Stimulated activated CD4-positive, alpha-beta T cell treated with anti-CD3 and anti-CD28 coated beads, Interleukin-2, amount 100 ng/mL, for 24 hours (primary cell): Measurements from ENCODE around the gene PTPRF.
A peak's percentile ranks its signal among the peaks of the same experiment; 100 is the strongest.
"Not testable (repeated sequence)": the region's sequence is repeated elsewhere in the genome, so short reads cannot be mapped to it uniquely, and the experiment has no call there.

Source experiments
- DNase-seq, 2 donors: peaks; one replicate each; pipeline ENCODE4 v3.0.0-alpha.2; 2020

The PTPRF gene

DNA sequence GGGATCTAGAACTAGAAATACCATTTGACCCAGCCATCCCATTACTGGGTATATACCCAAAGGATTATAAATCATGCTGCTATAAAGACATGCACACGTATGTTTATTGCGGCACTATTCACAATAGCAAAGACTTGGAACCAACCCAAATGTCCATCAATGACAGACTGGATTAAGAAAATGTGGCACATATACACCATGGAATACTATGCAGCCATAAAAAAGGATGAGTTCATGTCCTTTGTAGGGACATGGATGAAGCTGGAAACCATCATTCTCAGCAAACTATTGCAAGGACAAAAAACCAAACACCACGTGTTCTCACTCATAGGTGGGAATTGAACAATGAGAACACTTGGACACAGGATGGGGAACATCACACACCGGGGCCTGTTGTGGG is 107.7 kb downstream of the PTPRF start:
- not testable (repeated sequence) for DNase-seq

DNA sequence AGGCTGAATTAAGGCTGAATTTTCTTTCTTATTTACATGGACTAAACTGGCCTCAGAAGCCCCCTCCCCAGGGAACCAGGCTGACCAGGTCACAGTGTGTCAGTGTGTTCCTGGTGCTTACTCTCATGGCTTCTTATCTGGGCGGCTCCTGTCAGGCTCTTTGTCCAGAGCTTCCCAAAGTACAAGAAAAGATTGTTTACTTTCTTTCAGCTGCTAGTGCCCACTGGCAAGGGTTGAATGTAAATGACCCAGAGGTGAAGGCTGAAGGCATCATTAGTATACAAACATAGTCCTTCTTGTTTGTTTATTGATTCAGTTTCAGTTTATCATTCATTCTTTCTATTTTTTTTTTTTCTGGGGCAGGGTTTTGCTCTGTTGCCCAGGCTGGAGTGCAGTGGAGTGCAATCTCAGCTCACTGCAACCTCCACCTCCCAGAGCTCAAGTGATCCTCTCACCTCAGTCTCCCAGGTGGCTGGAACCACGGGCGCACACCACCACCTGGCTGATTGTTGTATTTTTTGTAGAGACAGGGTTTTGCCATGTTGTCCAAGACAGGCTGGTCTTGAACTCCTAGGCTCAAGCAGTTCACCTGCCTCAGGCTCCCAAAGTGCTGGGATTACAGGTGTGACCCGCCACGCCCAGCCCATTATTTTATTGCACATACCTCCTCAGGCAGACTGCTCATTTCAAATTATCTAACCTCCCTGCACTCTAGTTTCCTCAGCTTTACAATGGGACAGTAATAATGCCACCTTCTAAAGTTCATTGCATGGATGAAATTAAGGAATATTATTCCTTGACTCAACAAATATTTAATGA is 109.5 kb downstream of the PTPRF start:
- DNase-seq = no peak

DNA sequence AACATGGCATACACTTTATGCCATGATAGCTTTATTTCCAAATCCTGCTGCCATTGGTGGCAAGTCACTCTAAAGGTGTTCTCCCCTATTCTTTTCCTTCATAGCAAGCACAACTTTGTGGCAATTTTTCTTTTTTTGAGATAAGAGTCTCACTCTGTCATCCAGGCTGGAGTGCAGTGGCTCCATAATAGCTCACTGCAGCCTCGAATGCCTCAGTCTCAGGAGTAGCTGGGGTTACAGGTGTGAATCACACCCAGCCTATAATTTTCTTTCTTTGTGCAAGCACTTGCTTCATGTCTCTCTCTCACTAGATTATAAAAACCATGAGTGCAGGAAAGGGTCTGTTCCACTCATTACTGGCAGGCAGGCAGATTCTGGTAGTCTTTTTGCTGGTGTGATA is 113.9 kb downstream of the PTPRF start:
- DNase-seq = no peak

DNA sequence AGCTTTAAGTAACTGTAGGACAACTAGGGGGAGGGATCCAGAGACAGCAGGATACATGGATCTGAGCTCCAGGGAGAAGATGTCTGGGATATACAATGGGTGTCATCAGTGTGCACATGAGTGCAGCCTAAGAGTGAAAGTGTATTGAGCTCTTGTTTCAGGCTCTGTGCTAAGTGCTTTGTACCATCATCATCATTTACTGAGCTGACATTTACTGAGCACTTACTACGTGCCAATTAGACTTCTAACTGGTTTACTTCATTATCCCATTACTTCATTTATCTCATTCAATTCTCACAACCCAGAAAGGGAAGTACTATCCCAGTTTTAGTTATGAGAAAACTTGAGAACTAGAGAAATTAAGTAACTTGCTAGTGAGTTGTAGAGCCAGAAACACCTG is 114.8 kb downstream of the PTPRF start:
- DNase-seq = no peak

DNA sequence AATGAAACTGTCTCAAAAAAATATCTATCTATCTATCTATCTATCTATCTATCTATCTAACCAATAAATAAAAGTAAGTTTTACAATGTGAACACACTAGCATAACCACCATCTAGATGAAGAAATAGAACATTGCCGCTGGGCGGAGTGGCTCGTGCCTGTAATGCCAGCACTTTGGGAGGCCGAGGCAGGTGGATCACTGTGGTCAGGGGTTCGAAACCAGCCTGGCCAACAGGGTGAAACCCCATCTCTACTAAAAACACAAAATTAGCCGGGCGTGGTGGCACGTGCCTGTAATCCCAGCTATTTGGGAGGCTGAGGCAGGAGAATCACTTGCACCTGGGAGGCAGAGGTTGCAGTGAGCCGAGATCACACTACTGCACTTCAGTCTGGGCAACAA is 116.6 kb downstream of the PTPRF start:
- DNase-seq = not testable (repeated sequence)

DNA sequence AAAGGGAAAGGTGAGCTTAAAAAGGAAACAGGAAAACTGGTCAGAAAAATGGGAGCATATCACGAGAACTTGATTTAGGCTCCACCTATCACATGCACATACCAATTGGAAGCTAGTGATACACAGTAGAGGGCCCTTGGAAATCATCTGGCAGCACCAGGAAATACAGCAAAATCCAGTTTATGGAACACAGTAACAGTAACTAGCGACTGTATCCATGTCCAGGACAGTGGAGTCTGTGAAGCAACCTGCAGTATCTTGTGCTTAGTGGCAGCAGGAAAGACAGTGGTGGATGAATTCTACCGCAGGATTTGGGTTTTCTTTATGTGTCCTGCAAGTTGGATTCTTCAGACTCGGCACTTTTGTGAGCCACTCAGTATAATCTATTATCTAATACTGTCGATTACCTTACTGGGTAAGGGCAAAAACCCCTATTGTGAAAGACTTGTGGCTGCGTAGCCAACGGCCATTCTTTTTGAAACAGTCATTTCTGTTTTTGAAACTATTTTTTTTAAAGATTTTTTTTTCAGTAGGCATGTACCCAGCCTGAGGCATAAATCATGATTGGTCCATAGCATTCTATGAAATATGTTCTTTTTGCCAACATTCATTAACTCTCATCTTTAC is 117.7 kb downstream of the PTPRF start:
- no peak for DNase-seq

DNA sequence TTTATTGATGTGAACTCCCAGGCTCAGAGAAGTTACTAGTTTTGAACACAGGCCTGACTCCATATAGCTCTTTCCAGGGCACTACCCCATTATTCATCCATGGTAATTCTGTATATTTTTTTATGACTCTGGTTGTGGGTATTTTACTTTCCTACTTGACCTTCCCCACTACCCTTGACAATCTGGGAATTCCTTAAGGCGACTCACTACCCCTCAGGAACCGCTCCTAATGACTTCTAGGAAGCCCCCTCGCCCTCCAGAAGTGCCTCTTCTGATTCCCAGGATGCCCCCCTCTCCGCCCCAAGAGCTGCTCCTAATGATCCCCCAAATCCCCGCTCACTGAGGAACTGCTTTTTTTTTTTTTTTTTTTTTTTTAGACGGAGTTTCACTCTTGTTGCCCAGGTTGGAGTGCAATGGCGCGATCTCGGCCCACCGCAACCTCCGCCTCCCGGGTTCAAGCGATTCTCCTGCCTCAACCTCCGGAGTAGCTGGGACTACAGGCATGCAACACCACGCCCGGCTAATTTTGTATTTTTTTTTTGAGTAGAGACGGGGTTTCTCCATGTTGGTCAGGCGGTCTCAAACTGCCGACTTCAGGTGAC is 118.3 kb downstream of the PTPRF start:
- no peak for DNase-seq

DNA sequence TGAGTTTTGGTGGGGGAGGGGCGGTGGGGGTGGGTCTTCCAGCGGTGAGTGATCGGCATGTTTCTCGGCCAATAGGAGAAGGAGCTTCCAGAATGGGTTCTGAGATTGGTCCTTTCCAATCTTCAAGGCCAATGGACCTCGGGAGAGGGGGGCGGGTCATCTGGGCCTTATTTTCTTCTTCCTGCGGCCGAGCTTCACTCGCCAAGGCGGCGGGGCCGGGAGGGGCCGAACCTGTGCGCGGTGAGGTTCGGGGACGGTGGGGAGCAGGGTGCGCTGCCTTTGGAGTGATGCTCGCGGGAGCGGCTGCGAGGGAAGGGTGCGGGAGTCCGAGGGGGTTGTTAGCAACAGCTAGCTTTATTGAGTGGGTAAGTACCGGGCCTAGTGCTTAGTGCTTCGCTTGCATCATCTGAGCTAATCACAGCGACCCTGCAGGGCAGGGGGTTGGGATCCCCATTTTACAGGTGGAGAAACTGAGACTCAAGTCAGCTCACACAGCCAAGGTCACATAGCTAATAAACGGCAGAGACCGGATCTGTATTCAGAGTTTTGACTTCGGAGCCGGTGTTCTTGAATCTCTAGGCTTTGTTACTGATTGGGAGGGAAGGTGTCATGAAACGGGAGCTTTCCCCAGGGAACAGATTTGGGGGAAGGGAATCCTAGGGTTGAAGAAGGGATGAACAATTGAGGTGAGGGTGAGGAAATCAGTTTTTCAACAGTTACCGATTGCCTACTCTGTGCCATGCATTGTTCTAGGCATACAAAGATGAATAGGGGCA is 119.8 kb downstream of the PTPRF start:
- DNase-seq = peak; percentile 90 to 92

DNA sequence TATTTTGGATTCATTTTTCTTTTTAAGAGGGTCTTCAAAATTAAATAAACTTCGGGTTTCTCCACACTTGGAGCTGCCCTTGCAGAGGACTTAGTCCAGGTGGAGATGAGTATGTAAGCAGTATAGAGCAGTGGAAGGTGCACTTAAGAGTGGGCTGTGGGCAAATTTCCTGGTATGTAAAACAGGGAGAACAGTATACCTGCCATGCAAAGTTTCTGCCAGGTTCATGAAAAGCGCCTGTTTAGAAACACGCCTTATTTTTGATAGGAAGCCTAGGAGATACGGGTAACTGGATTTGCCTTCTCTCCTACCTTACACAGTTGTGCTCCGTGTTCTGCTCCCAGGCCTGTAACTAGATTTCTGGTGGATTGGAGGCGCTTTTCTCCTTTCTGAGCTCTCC is 120.5 kb downstream of the PTPRF start:
- DNase-seq = no peak

DNA sequence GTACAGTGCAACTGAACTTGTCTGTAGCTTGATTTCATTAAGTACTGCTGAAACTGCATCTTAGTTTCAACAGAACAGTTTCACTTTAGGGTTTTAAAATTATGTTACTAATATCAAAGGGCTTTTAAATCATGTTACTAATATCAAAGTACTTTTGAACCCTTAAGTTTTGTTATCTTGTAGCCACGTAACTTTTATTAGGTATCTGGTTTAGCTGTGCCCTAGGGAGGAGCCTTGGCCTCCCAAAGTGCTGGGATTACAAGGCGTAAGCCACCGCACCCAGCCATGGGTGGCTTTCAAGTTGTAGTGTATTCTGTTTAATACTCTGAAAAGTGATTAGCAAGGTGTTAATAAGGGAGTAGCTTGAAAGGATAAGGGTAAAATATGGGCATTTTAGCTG is 121.2 kb downstream of the PTPRF start:
- no peak for DNase-seq

DNA sequence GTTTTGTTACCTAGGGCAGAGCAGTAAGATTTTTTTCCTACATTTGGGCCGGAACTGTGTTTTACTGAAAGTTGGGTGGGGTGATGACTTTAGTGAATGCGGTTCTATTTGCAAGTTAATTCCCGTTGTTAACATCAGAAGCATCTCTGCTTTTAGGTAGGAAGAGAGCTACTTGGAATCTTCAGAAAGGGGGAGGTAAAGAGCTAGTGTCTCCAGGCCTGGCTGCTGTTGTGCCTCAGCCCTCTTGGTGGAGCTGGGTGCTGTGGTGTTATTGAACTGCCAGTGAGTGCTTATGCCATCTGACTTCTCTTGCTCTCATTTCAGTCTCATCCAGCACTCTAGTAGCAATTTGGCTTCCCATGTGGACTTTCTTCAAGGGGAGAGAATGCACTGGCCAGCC is 122.7 kb downstream of the PTPRF start:
- DNase-seq = no peak

DNA sequence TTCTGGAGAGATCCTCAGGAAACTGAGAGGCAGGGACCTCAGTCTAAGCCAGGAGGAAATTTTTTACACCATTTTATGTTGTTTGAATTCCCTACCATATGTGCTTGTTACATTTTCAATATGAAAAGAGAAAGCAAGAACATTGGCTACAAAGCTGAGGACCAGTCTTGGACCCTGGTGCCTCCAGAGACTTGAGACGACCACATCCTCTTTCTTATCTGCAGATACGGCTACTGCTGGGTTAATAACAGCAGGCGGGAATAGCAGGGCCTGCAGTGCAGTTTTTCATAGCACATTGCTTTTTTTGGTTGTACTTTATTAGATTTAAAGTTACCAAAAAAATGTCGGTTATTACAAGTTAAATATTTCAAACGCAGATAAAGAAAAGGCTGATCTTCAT is 123.2 kb downstream of the PTPRF start:
- no peak for DNase-seq

DNA sequence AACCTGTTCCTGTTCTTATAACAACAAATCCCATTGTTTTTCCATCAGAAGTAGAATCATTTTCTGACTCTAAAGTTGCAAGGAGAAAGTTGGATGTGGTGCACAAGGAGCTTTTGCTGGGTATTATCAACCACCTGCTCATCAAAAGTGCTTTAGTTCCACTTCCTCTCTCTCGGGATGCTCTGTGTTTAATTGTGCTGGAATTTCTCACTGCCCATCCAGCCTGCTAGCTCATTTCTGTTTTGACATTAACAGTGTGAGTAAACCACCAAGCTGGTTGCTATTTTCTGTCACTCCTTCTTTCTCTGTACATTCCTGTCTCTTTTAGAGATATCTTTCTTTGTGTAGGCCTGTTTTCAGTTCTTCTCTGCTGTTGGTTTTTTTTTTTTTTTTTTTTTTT is 125.3 kb downstream of the PTPRF start:
- DNase-seq = no peak

DNA sequence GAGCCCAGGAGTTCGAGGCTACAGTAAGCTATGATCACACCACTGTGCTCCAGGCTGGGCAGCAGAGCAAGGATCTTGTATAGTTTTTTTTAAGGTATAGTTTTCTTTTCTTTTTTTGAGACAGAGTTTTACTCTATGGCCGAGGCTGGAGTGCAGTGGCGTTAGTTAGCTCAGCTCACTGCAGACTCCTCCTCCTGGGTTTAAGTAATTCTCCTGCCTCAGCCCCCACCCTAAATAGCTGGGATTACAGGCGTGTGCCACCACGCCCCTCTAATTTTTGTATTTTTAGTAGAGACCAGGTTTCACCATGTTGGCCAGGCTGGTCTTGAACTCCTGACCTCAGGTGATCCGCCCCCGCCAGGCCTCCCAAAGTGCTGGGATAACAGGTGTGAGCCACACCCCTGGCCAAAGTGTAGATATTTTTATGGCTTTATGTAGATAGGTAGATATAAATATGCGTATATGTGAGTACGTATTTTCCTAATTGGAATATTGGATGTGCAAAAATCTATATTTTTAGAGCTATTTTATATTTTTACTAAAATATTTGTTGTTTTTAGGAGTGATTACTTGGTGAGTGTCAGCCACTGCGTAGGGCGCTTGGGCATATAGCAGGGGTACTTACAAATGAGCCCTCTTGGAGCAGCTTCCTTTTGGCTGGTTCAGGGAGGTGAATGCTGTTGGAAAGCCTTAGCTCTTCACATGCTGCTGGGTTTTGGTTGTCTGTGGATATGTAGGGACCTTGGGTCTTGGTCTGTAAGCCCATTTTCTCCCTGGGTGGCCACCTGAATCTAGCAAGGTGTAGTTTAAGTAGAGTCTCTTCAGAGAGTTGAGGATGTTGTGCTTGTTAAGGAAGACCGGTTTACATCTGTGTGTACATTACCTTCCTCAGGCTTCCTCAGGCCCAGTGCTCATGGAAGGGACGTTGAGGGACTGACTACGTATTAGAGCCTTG is 128.8 kb downstream of the PTPRF start:
- DNase-seq = no peak

DNA sequence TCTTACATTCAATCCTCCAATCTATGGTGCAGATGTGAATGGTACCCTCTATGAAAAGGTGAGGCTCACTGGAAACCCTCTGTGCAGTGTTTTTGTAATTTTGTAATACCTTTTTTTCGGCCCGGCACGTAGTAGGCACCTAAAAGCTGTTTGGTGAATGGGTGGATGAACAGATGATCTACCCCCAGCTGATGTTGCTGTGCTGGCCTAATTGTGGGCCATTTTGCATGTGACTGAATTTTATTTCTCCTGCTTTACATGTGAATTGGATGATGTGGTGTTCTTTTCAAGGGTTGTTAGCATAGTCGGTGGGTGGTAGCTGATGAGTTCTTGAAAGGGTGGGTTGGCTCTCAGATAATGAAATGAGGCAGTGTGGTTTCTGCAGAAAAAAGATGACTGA is 129.7 kb downstream of the PTPRF start:
- no peak for DNase-seq

DNA sequence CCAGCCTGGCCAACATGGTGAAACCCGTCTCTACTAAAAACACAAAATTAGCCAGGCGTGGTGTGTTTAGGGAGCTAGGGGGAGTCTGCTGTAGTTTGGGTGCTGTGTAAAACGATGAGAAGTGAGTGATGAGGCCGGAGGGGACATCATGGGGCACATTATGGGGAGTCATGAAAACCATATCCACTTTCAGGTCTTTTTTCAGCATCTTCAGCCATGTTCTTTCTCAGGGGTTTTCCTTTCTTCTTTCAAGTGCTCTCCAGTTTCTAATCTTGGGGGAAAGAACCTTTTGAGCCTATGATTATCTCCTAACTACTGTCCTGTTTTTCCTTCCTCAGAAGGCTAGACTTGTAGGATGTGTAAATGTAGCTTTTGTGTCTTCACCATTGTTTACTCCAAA is 133.7 kb downstream of the PTPRF start:
- no peak for DNase-seq

DNA sequence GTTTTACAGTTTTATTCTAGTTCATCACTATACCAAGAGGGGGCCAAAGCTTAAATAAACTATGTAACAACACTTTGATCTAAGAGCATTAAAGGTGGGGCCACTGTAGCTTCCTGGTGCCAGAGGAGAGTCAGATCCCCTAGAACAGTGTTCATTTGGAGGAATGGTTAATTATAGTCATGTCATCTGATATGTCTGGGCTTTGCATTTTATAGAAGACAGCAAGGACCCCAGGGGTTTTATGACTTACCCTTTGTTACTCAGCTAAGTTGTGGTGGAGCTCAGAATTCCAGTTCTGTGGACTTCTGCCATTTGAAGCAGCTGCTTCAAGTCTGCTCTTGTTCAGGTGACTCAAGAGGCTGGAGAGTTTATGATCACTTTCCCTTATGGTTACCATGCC is 135.9 kb downstream of the PTPRF start:
- no peak for DNase-seq

DNA sequence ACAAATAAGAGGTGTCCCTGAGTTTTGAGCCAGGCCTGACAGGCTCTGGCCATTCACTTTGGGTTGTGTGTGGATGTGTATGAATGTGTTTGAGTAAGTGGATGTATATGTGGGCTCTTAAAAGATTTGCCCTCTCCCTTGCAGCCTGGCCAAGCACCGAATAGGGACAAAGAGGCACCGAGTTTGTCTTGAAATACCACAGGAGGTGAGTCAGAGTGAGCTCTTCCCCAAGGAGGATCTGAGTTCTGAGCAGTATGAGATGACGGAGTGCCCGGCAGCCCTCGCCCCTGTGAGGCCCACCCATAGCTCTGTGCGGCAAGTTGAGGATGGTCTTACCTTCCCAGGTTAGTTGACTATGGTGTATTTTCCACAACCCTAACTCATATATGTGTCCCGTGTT is 138.3 kb downstream of the PTPRF start:
- no peak for DNase-seq

DNA sequence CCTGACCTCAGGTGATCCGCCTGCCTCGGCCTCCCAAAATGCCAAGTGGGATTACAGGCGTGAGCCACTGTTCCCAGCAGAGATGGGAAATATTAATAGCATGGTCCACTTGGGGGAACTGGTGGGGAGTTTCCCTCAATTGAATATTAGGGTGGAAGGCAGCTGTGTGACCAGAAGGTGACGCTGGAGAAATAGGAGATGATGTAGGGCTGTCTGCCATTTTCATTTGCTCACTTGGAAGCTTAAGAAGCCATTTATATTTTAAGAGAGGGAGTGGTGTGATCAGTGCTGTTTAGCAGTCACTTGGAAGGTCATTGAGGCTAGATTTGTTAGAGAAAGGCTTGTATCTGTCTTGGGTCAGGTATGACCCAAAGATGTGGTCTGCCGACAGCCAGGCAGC is 139.2 kb downstream of the PTPRF start:
- no peak for DNase-seq

DNA sequence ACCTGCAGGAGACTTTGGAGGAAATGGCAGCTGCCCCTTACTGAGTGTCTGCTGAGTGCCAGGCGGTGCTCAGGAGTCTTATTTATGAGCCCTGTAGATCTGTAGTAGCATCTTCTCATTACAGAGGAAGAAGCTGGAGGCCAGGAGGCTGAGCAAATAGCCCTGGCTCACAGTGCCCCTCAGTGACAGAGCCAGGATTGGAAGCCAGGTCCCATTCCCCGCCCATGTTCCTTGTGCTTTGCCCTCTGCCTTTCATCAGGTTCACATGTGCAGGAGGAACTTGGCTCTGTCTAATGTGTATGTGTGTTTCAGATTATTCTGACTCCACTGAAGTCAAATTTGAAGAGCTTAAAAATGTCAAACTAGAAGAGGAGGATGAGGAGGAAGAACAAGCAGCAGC is 140.5 kb downstream of the PTPRF start:
- DNase-seq = no peak

DNA sequence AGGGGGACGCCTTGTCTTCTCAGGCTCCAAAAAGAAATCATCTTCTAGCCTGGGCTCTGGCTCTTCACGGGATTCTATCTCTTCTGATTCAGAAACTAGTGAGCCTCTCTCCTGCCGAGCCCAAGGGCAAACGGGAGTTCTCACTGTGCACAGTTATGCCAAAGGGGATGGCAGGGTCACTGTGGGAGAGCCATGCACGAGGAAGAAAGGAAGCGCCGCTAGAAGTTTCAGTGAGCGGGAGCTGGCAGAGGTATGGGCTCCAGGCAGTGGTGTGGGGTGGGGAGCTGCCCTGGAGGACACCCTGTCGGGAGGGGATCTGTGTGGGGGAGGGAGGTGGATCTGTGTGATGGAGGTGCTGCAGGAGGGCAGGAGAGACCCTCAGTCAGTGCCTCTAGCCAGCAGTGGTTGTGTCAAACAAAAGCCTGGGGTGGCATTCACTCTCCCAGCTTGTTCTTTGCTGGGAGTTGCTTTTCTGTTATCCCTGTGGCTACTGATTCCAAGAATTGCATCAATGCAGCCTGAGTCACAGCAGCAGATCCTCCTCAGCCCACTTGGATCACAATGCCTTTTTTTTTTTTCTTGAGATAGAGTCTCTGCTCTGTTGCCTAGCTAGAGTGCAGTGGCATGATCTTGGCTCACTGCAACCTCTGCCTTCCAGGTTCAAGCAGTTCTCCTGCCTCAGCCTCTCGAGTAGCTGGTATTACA is 141.1 kb downstream of the PTPRF start:
- DNase-seq = no peak

DNA sequence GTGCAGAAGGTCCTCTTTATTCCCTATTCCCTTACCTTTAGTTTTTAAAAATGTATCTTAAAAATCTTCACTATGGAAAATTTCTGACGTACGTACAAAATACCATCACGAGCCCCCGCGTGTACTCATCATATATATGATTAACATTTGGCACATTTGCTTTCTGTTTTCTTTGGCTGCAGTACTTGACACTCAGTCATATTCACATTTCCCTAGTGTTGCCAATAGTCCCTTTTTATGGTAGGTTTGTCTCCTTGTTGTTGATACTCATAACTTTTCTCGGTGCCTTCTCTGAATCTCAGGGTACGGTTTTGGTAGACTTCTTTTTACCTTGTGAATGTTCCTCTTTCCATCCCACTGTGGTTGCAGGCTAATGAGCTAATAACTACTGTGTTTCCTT is 142.6 kb downstream of the PTPRF start:
- DNase-seq = no peak
